Tibial nerve (tissue), 4 donors: ENCODE measurements around the gene PERCC1. TPM values are rescaled to one million over a fixed set of nuclear protein-coding genes. Genes with fewer than 3 reads are reported as not detected.

Experiments used
- DNase-seq, 2 donors: peaks; one replicate each; pipeline ENCODE4 v3.0.0-alpha.2; 2019; ENCODE audit warnings: low spot score in 2 of 2
- H3K27ac ChIP-seq, 4 donors: fragments of 200-600 bp; sonication (generic) in 3 of 4; one replicate each; pipeline ENCODE4 v1.5.1; 2017 to 2019; ENCODE audit warnings: mild to moderate bottlenecking in 1 of 4
- H3K27me3 ChIP-seq, 2 donors: fragments of 200-600 bp; sonication (generic) in 1 of 2; one replicate each; pipeline versions ENCODE4 v1.5.1 to v1.6.0; 2017 to 2019
- H3K36me3 ChIP-seq, 3 donors: fragments of 200-600 bp; sonication (generic); one replicate each; pipeline ENCODE4 v1.5.1; 2018 to 2019
- H3K4me1 ChIP-seq, 4 donors: fragments of 200-600 bp; sonication (generic) in 3 of 4; one replicate each; pipeline ENCODE4 v1.5.1; 2017 to 2019
- H3K4me3 ChIP-seq, 4 donors: fragments of 200-600 bp; sonication (generic) in 3 of 4; one replicate each; pipeline ENCODE4 v1.5.1; 2017 to 2019; ENCODE audit warnings: mild to moderate bottlenecking in 1 of 4, moderate library complexity in 1 of 4
- H3K9me3 ChIP-seq, 4 donors: fragments of 200-600 bp; sonication (generic) in 3 of 4; one replicate each; pipeline ENCODE4 v1.5.1; 2017 to 2019
- CTCF ChIP-seq, 5 experiments: fragments of 200-600 bp in 3 of 5; fragments of 450-650 bp in 2 of 5; sonication (generic) in 3 of 5; IDR thresholded peaks; one replicate each; pipeline ENCODE4 v1.5.1; 2016 to 2019; ENCODE audit warnings: antibody characterized with exemption in 5 of 5, mild to moderate bottlenecking in 3 of 5, moderate library complexity in 2 of 5
- EP300 ChIP-seq, 2 donors: sonication (generic); formaldehyde crosslinking; IDR thresholded peaks; one replicate each; pipeline ENCODE4 v1.6.1; 2017; ENCODE audit warnings: antibody characterized with exemption in 2 of 2, mild to moderate bottlenecking in 1 of 2
- POLR2A ChIP-seq, 2 donors: fragments of 450-650 bp; IDR thresholded peaks; one replicate each; pipeline ENCODE4 v1.6.1; 2017; ENCODE audit warnings: antibody characterized with exemption in 2 of 2, mild to moderate bottlenecking in 2 of 2, moderate library complexity in 2 of 2
- WGBS, 2 donors: methylation state at CpG; one replicate each; pipeline ENCODE4 v1.1.5; 2018; 5-methylcytosine and 5-hydroxymethylcytosine counted together
- total RNA-seq, 4 donors: library from RNA; depleted of rRNA; stranded (reverse); fragments of >200 nt; gene quantifications; one replicate each; pipeline ENCODE4 v1.1.0, GENCODE V29; 2016

Gene PERCC1
- total RNA-seq, 4 donors from 2014 or later = 1.1 TPM; not detected in 3

DNA sequence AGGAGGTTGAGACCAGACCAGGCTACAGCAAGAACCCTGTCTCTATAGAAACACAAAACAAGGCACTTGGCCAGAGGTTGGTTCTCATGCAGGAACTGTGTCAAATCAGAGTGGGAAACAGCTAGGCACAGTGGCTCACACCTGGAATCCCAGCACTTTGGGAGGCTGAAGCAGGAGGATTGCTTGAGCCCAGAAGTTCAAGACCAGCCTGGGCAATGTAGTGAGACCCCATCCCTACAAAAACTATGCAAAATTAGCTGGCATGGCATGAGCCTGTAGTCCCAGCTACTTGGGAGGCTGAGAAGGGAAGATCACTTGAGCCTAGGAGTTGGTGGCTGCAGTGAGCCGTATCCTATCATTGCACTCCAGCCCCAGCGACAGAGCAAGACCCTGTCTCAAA, 18.0 kb upstream of the PERCC1 start:
- H3K9me3 ChIP-seq = no peaks in the 10 kb centered on the region
- TF ChIP-seq EP300 (IDR thresholded peaks at IDR 0.05) (no peak), POLR2A (IDR thresholded peaks at IDR 0.05) (no peak), CTCF (IDR thresholded peaks at IDR 0.05) (no peak)
- DNase-seq = no peak
- H3K27ac ChIP-seq = no peak overlapping the region
- H3K4me1 ChIP-seq = peaks cover 0 to 63% (median 10%) of the 10 kb centered on the region in 4 donors
- H3K27me3 ChIP-seq = no peaks in the 10 kb centered on the region
- H3K36me3 ChIP-seq = peaks cover 0 to 38% (median 0%) of the 10 kb centered on the region in 3 donors
- WGBS, 2 donors = 81 to 91% methylated on average over 2 of the region's 2 CpGs
- no peak overlapping the region for H3K4me3 ChIP-seq

- H3K4me3 ChIP-seq = peak overlapping the region; percentile 86 to 97 (median 92)
- peaks cover 0 to 48% (median 0%) of the 10 kb centered on the region in 3 donors for H3K36me3 ChIP-seq
- DNase-seq = peak in 1 of 2 donors; percentile 20
- peaks cover 0 to 63% (median 3%) of the 10 kb centered on the region in 4 donors for H3K4me1 ChIP-seq
- no peaks in the 10 kb centered on the region for H3K9me3 ChIP-seq
- no peak for TF ChIP-seq EP300 (IDR thresholded peaks at IDR 0.05)
- TF ChIP-seq CTCF (IDR thresholded peaks at IDR 0.05) = peak; percentile 47 to 60 (median 57)
- WGBS, 2 donors = 6 to 21% methylated on average over 7 to 26 of the region's 85 CpGs
- H3K27ac ChIP-seq = peak overlapping the region; percentile 70 to 95 (median 91)
- no peaks in the 10 kb centered on the region for H3K27me3 ChIP-seq
Measured at GRCh38 chr16:1413684-1414531, 17.0 kb upstream of the PERCC1 start.

DNA sequence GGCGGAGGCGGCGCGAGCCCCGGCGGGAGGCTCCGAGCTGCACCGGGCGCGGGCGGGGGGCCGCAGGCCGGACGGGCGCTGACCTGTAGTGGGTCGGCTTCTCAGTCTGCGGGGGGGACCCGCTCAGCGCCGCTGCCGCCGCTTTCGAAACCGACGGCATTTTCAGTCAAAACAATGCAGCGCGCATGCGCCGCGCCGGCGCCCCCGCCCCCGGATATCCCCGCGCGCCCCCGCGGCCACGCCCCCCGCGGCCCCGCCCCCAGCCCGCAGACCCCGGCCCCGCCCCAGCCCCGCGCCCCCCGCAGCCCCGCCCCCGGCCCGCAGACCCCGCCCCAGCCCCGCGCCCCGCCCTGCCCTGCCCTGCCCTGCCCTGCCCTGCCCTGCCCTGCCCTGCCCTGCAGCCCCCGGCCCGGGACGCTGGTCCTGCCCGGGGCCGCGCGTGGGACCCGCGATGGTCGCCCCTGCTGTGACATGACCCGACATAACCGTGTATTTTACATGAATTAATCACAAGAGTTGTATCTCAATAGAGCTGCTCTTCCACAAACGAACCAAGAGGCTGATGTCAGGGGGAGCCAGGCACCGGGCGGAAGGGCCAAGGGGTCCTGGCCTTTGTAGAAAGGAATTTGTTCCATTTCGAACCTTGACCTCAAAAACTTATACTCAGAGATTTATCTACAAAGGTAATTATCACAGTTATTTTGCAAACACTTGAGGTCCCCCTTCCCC, 16.2 kb upstream of the PERCC1 start, which contains the start of gene UNKL:
TSS of gene UNKL (minus strand) at position 173 of the 729 bp plus-strand sequence. CDS start at position 160, 13 bp downstream.
- H3K4me3 ChIP-seq = peak within 1 kb of the TSS; percentile 86 to 97 (median 92)
- peaks cover 0 to 45% (median 0%) of the 10 kb centered on the region in 3 donors for H3K36me3 ChIP-seq
- TF ChIP-seq EP300 (IDR thresholded peaks at IDR 0.05) = no peak
- peak in 1 of 2 donors; percentile 32 for TF ChIP-seq POLR2A (IDR thresholded peaks at IDR 0.05)
- TF ChIP-seq CTCF (IDR thresholded peaks at IDR 0.05) = no peak
- peak within 1 kb of the TSS; percentile 70 to 95 (median 94) for H3K27ac ChIP-seq
- no peaks in the 10 kb centered on the region for H3K9me3 ChIP-seq
- peak; percentile 47 to 48 for DNase-seq
- H3K27me3 ChIP-seq = no peaks in the 10 kb centered on the region
- WGBS, 2 donors = 4 to 7% methylated on average over 6 to 15 of the region's 72 CpGs
- H3K4me1 ChIP-seq = peaks cover 0 to 61% (median 6%) of the 10 kb centered on the region in 4 donors

DNA sequence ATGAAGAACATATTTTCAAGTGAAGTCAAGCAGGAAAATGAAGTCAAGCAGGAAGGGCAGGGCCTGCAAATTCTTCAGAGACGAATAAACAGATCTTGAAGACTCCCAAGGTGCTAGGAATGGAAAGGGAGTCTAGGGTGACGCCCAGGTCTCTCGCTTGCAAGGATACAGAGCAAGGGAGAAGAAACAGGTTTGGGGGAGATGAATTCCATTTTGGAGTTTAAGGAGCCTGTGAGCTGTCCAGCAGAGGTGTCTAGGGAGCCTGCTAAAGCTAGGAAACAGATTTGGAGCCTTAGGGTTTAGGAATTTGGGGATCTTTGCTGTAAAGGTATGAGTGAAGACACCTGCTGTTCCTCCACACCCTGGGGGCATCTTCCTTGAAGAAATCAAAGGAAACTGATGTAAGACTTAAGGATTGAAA, 14.3 kb upstream of the PERCC1 start:
- no peaks in the 10 kb centered on the region for H3K27me3 ChIP-seq
- no peak for DNase-seq
- no peak overlapping the region for H3K4me3 ChIP-seq
- peaks cover 0 to 67% (median 12%) of the 10 kb centered on the region in 4 donors for H3K4me1 ChIP-seq
- 65 to 80% methylated on average over 3 of the region's 3 CpGs for WGBS, 2 donors
- no peak for TF ChIP-seq POLR2A (IDR thresholded peaks at IDR 0.05)
- no peak for TF ChIP-seq CTCF (IDR thresholded peaks at IDR 0.05)
- no peak for TF ChIP-seq EP300 (IDR thresholded peaks at IDR 0.05)
- H3K9me3 ChIP-seq = no peaks in the 10 kb centered on the region
- no peak overlapping the region for H3K27ac ChIP-seq
- peaks cover 0 to 28% (median 0%) of the 10 kb centered on the region in 3 donors for H3K36me3 ChIP-seq
